Measurements from ENCODE around the gene TPRN. TPM values are rescaled to one million over a fixed set of nuclear protein-coding genes. Genes with fewer than 3 reads are reported as not detected.

Gene TPRN
- total RNA-seq, 1 donor from 2014 or later: 3.4 TPM

DNA sequence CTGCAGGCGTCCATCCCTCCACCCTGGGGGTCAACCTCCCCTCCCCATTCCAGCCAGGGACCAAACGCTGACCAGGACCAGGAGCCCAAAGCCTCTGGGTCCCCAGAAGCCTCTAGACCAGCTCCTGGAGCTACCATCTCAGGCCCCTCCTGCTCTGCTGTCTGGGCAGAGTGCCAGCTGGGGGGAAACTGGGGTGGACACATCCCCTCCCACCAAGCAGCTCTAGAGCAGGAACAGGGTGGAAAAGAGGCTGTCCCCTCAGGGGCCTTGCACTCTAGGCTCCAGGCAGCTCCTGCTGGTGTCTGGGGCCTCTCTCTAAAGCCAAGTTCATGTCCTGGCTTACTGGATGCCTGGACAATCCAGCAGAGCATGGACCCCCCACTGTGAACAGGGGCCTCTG is 7.7 kb downstream of the TPRN start:
- no peaks in the 10 kb centered on the region for H3K36me3 Mint-ChIP-seq
- peaks cover 6% of the 10 kb centered on the region for H3K27me3 Mint-ChIP-seq (ENCODE audit: insufficient read depth, low read depth)
- peaks cover 10% of the 10 kb centered on the region for H3F3A ChIP-seq (ENCODE audit: low read depth)
- H3K4me2 ChIP-seq: no peak overlapping the region
- H3K79me2 ChIP-seq (ENCODE audit: low read depth): peaks cover 9% of the 10 kb centered on the region
- no peak overlapping the region for H3K4me3 Mint-ChIP-seq
- no peak overlapping the region for H2AFZ ChIP-seq (replicated peaks)
- peaks cover 22% of the 10 kb centered on the region for H3K4me1 Mint-ChIP-seq
- H3K36me3 ChIP-seq: no peaks in the 10 kb centered on the region
- H3K9ac ChIP-seq: no peak overlapping the region
- no peaks in the 10 kb centered on the region for H3K4me1 ChIP-seq
- no peaks in the 10 kb centered on the region for H3K9me3 ChIP-seq (ENCODE audit: low read depth)
- no peaks in the 10 kb centered on the region for H3K9me3 Mint-ChIP-seq
- H3K4me3 ChIP-seq: no peak overlapping the region
- no peak for DNase-seq (ENCODE audit: low spot score)
- H3K27me3 ChIP-seq: no peaks in the 10 kb centered on the region
- peaks cover 63% of the 10 kb centered on the region for H4K20me1 ChIP-seq (ENCODE audit: low read depth)
- TF ChIP-seq EZH2 (IDR thresholded peaks at IDR 0.05) (no peak), EZH2phosphoT487 (IDR thresholded peaks at IDR 0.05) (no peak)
- TF ChIP-seq, protein P1, sequence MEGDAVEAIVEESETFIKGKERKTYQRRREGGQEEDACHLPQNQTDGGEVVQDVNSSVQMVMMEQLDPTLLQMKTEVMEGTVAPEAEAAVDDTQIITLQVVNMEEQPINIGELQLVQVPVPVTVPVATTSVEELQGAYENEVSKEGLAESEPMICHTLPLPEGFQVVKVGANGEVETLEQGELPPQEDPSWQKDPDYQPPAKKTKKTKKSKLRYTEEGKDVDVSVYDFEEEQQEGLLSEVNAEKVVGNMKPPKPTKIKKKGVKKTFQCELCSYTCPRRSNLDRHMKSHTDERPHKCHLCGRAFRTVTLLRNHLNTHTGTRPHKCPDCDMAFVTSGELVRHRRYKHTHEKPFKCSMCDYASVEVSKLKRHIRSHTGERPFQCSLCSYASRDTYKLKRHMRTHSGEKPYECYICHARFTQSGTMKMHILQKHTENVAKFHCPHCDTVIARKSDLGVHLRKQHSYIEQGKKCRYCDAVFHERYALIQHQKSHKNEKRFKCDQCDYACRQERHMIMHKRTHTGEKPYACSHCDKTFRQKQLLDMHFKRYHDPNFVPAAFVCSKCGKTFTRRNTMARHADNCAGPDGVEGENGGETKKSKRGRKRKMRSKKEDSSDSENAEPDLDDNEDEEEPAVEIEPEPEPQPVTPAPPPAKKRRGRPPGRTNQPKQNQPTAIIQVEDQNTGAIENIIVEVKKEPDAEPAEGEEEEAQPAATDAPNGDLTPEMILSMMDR (IDR thresholded peaks at IDR 0.05): no peak
- no peak overlapping the region for H3K27ac ChIP-seq
- no peak overlapping the region for H3K27ac Mint-ChIP-seq

GRCh38 chr9:137192448-137192780 is 8.1 kb downstream of the TPRN start:
- Histone ChIP-seq H3K9ac (no peak overlapping the region), H3F3A (ENCODE audit: low read depth) (peaks cover 10% of the 10 kb centered on the region), H3K79me2 (ENCODE audit: low read depth) (peaks cover 9% of the 10 kb centered on the region), H4K20me1 (ENCODE audit: low read depth) (peaks cover 58% of the 10 kb centered on the region), H3K27ac (no peak overlapping the region), H3K9me3 (ENCODE audit: low read depth) (no peaks in the 10 kb centered on the region), H3K4me1 (peaks cover 3% of the 10 kb centered on the region), H3K4me2 (no peak overlapping the region), H2AFZ (replicated peaks) (no peak overlapping the region), H3K4me3 (no peak overlapping the region), H3K27me3 (no peaks in the 10 kb centered on the region), H3K36me3 (no peaks in the 10 kb centered on the region)
- no peak overlapping the region for H3K4me3 Mint-ChIP-seq
- peaks cover 6% of the 10 kb centered on the region for H3K27me3 Mint-ChIP-seq (ENCODE audit: insufficient read depth, low read depth)
- no peak overlapping the region for H3K27ac Mint-ChIP-seq
- H3K9me3 Mint-ChIP-seq: no peaks in the 10 kb centered on the region
- DNase-seq (ENCODE audit: low spot score): no peak
- no peaks in the 10 kb centered on the region for H3K36me3 Mint-ChIP-seq
- TF ChIP-seq EZH2 (IDR thresholded peaks at IDR 0.05) (no peak), EZH2phosphoT487 (IDR thresholded peaks at IDR 0.05) (no peak)
- TF ChIP-seq, protein P1 (IDR thresholded peaks at IDR 0.05): no peak
- peaks cover 26% of the 10 kb centered on the region for H3K4me1 Mint-ChIP-seq

GRCh38 chr9:137191691-137192447 is 8.7 kb downstream of the TPRN start:
- Histone ChIP-seq H3K27ac (no peak overlapping the region), H3K4me1 (peaks cover 5% of the 10 kb centered on the region), H3K9ac (no peak overlapping the region), H3F3A (ENCODE audit: low read depth) (peaks cover 10% of the 10 kb centered on the region), H2AFZ (replicated peaks) (no peak overlapping the region), H3K4me3 (no peak overlapping the region), H3K9me3 (ENCODE audit: low read depth) (no peaks in the 10 kb centered on the region), H3K79me2 (ENCODE audit: low read depth) (peaks cover 14% of the 10 kb centered on the region), H3K4me2 (no peak overlapping the region), H3K36me3 (no peaks in the 10 kb centered on the region), H4K20me1 (ENCODE audit: low read depth) (peaks cover 53% of the 10 kb centered on the region), H3K27me3 (no peaks in the 10 kb centered on the region)
- DNase-seq (ENCODE audit: low spot score): no peak
- no peak for TF ChIP-seq EZH2 (IDR thresholded peaks at IDR 0.05)
- TF ChIP-seq, protein P1 (IDR thresholded peaks at IDR 0.05): no peak
- TF ChIP-seq EZH2phosphoT487 (IDR thresholded peaks at IDR 0.05): no peak
- no peaks in the 10 kb centered on the region for H3K36me3 Mint-ChIP-seq
- H3K27ac Mint-ChIP-seq: no peak overlapping the region
- H3K4me3 Mint-ChIP-seq: no peak overlapping the region
- no peaks in the 10 kb centered on the region for H3K9me3 Mint-ChIP-seq
- H3K27me3 Mint-ChIP-seq (ENCODE audit: insufficient read depth, low read depth): peaks cover 6% of the 10 kb centered on the region
- H3K4me1 Mint-ChIP-seq: peaks cover 29% of the 10 kb centered on the region

All from neural progenitor cell (in vitro differentiated cells).